HEK293 (cell line): ENCODE measurements around the gene DNHD1.

Experiments used
- CTCF ChIA-PET: fragments of 350-600 bp; formaldehyde crosslinking; extraction: SDS; loops from one replicate; lab custom pipeline; 2021; ENCODE audit warnings: antibody characterized with exemption; lab: Yijun Ruan, JAX
- POLR2A ChIA-PET: fragments of 300-600 bp; formaldehyde crosslinking; extraction: SDS; loops from one replicate; lab custom pipeline; 2020; ENCODE audit warnings: antibody characterized with exemption, inconsistent platforms; lab: Yijun Ruan, JAX
- H3K27ac ChIP-seq: fragments of 200-500 bp; sonication (Bioruptor generic); 2 replicates; pipeline ENCODE4 v1.5.1; 2014; ENCODE audit warnings: low read depth, low read length, control low read depth, inconsistent platforms; ENCODE audit errors: extremely low read depth
- H3K36me3 ChIP-seq, 2 experiments: fragments of 200-500 bp in 1 of 2; sonication (Bioruptor generic) in 1 of 2; 1 replicate in 1 of 2; 2 replicates in 1 of 2; pipeline ENCODE4 v1.5.1; 2014 to 2017; ENCODE audit warnings: inconsistent platforms in 2 of 2, low read length in 2 of 2; ENCODE audit not compliant: control insufficient read depth in 2 of 2, insufficient read depth in 1 of 2
- H3K4me1 ChIP-seq: fragments of 200-500 bp; sonication (Bioruptor generic); 2 replicates; pipeline ENCODE4 v1.5.1; 2014; ENCODE audit warnings: mild to moderate bottlenecking, low read length, inconsistent platforms; ENCODE audit not compliant: control insufficient read depth, insufficient read depth
- H3K4me3 ChIP-seq: 2 replicates; pipeline ENCODE4 v1.5.1; 2011; ENCODE audit warnings: low read depth, mild to moderate bottlenecking, control low read depth, low read length, moderate library complexity
- H3K9me3 ChIP-seq: fragments of 200-500 bp; sonication (Bioruptor generic); 2 replicates; pipeline ENCODE4 v1.5.1; 2014; ENCODE audit warnings: low read depth, low read length, inconsistent platforms; ENCODE audit not compliant: control insufficient read depth, insufficient read depth
- BCL6B ChIP-seq: fragments of 450-650 bp; formaldehyde crosslinking; IDR thresholded peaks from 2 replicates; pipeline ENCODE4 v1.5.1; 2017; ENCODE audit warnings: missing biosample characterization, missing genetic modification characterization
- OSR2 ChIP-seq: fragments of 450-650 bp; formaldehyde crosslinking; IDR thresholded peaks from 2 replicates; pipeline ENCODE4 v1.5.1; 2016; ENCODE audit warnings: missing biosample characterization, missing genetic modification characterization
- PRDM2 ChIP-seq: fragments of 450-650 bp; formaldehyde crosslinking; IDR thresholded peaks from 2 replicates; pipeline ENCODE4 v1.5.1; 2016; ENCODE audit warnings: missing biosample characterization, missing genetic modification characterization, borderline replicate concordance
- ZFP37 ChIP-seq: fragments of 450-650 bp; formaldehyde crosslinking; IDR thresholded peaks from 2 replicates; pipeline ENCODE4 v1.5.1; 2016; ENCODE audit warnings: missing biosample characterization, missing genetic modification characterization
- ZNF274 ChIP-seq, 2 experiments: fragments of 200-500 bp in 1 of 2; fragments of 450-650 bp in 1 of 2; sonication (Bioruptor generic) in 1 of 2; formaldehyde crosslinking in 1 of 2; IDR thresholded peaks; 2 replicates each; pipeline versions ENCODE4 v1.5.1 to v1.6.1; 2014 to 2016; ENCODE audit warnings: borderline replicate concordance in 1 of 2, inconsistent platforms in 1 of 2, low read length in 1 of 2, missing biosample characterization in 1 of 2, missing genetic modification characterization in 1 of 2
- ZNF335 ChIP-seq: fragments of 450-650 bp; formaldehyde crosslinking; conservative IDR thresholded peaks from 2 replicates; pipeline ENCODE4 v1.5.1; 2016; ENCODE audit warnings: missing biosample characterization, missing genetic modification characterization
- ZNF394 ChIP-seq: fragments of 450-650 bp; formaldehyde crosslinking; IDR thresholded peaks from 2 replicates; pipeline ENCODE4 v1.5.1; 2016; ENCODE audit warnings: missing biosample characterization, missing genetic modification characterization, mild to moderate bottlenecking, moderate library complexity, borderline replicate concordance
- ZNF600 ChIP-seq: fragments of 450-650 bp; formaldehyde crosslinking; IDR thresholded peaks from 2 replicates; pipeline ENCODE4 v1.5.1; 2016; ENCODE audit warnings: missing biosample characterization, missing genetic modification characterization
- ZNF791 ChIP-seq: fragments of 450-650 bp; formaldehyde crosslinking; IDR thresholded peaks from 2 replicates; pipeline ENCODE4 v1.5.1; 2016; ENCODE audit warnings: missing biosample characterization, missing genetic modification characterization
- ZNF830 ChIP-seq: fragments of 450-650 bp; IDR thresholded peaks from 2 replicates; pipeline ENCODE4 v1.5.0; 2018; ENCODE audit warnings: missing biosample characterization, missing genetic modification characterization, low read depth, mild to moderate bottlenecking, moderate library complexity
- TF ChIP-seq, protein P1 (sequence below): fragments of 450-650 bp; formaldehyde crosslinking; IDR thresholded peaks from 2 replicates; pipeline ENCODE4 v1.5.1; 2016; ENCODE audit warnings: missing biosample characterization, missing genetic modification characterization
- TF ChIP-seq, protein P2 (sequence below): fragments of 450-650 bp; formaldehyde crosslinking; IDR thresholded peaks from 2 replicates; pipeline ENCODE4 v1.5.1; 2016; ENCODE audit warnings: missing biosample characterization, missing genetic modification characterization

The DNHD1 gene

GRCh38 chr11:6608726-6609501, 111.8 kb downstream of the DNHD1 start:
- CTCF ChIA-PET = no interaction called here
- Histone ChIP-seq H3K36me3 (peaks cover 0 to 51% of the 10 kb centered on the region in 2 experiments; a peak in 1 of 3 replicates), H3K27ac (no peak overlapping the region), H3K4me3 (no peak overlapping the region), H3K4me1 (no peaks in the 10 kb centered on the region), H3K9me3 (no peaks in the 10 kb centered on the region)
- POLR2A ChIA-PET = interaction anchor here (1.3 kb wide), 1 partner anchor 75 kb away, joined by 6 read pairs; the partner anchor contains the start of gene MRPL17
- TF ChIP-seq ZNF830 (tag by site-specific recombination) = no peak
- TF ChIP-seq ZNF394 (tag by site-specific recombination) = no peak

DNA sequence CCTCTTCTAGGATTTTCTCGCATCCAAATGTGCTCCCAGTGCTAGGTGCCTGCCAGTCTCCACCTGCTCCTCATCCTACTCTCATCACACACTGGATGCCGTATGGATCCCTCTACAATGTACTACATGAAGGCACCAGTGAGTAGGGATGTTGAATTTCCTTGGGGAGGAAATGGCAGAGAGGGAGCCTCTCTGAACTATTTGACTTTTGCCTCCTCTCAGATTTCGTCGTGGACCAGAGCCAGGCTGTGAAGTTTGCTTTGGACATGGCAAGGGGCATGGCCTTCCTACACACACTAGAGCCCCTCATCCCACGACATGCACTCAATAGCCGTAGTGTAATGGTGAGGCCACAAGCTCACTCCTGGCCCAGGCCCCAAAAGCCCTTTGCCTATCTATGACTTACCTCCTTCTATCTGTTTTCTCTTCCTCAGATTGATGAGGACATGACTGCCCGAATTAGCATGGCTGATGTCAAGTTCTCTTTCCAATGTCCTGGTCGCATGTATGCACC, 112.5 kb downstream of the DNHD1 start:
- ChIA-PET CTCF (interaction anchor here (1.0 kb wide), 1 partner anchor 74 kb away, joined by 3 read pairs; no protein-coding TSS in a partner anchor), POLR2A (interaction anchor here (1.3 kb wide), 1 partner anchor 74 kb away, joined by 6 read pairs; the partner anchor contains the start of gene MRPL17)
- H3K36me3 ChIP-seq = peaks cover 0 to 57% of the 10 kb centered on the region in 2 experiments; a peak in 1 of 3 replicates
- H3K9me3 ChIP-seq = no peaks in the 10 kb centered on the region
- H3K4me3 ChIP-seq = no peak overlapping the region
- no peaks in the 10 kb centered on the region for H3K4me1 ChIP-seq
- H3K27ac ChIP-seq = no peak overlapping the region
- TF ChIP-seq PRDM2 (tag by site-specific recombination) (no peak), ZFP37 (tag by site-specific recombination) (no peak), BCL6B (tag by site-specific recombination) (no peak), OSR2 (tag by site-specific recombination) (no peak), ZNF335 (tag by site-specific recombination) (no peak), ZNF274 (IDR thresholded peaks at IDR 0.05; ENCODE audit: low read length) (no peak), ZNF274 (tag by site-specific recombination; IDR thresholded peaks at IDR 0.05; ENCODE audit: borderline replicate concordance) (no peak), ZNF600 (tag by site-specific recombination) (no peak), ZNF791 (no peak)
- TF ChIP-seq, protein P1, sequence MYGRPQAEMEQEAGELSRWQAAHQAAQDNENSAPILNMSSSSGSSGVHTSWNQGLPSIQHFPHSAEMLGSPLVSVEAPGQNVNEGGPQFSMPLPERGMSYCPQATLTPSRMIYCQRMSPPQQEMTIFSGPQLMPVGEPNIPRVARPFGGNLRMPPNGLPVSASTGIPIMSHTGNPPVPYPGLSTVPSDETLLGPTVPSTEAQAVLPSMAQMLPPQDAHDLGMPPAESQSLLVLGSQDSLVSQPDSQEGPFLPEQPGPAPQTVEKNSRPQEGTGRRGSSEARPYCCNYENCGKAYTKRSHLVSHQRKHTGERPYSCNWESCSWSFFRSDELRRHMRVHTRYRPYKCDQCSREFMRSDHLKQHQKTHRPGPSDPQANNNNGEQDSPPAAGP (tag by site-specific recombination) = no peak
- TF ChIP-seq, protein P2, sequence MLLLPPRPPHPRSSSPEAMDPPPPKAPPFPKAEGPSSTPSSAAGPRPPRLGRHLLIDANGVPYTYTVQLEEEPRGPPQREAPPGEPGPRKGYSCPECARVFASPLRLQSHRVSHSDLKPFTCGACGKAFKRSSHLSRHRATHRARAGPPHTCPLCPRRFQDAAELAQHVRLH (tag by site-specific recombination) = no peak
